Putamen (tissue), 1 donor: ENCODE results near the gene OR4S1.
"Not testable (repeated sequence)": the region's sequence is repeated elsewhere in the genome, so short reads cannot be mapped to it uniquely, and the experiment has no call there.

Experiments
- DNase-seq: peaks from one replicate; pipeline ENCODE4 v3.0.0-alpha.2; 2016; ENCODE audit warnings: low spot score

The OR4S1 gene, protein sequence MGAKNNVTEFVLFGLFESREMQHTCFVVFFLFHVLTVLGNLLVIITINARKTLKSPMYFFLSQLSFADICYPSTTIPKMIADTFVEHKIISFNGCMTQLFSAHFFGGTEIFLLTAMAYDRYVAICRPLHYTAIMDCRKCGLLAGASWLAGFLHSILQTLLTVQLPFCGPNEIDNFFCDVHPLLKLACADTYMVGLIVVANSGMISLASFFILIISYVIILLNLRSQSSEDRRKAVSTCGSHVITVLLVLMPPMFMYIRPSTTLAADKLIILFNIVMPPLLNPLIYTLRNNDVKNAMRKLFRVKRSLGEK

GRCh38 chr11:48305923-48306322 is at the start of gene OR4S1:
OR4S1 (plus strand) TSS chr11:48306223; CDS start chr11:48306223, 0 bp downstream.
- DNase-seq, result no peak

DNA sequence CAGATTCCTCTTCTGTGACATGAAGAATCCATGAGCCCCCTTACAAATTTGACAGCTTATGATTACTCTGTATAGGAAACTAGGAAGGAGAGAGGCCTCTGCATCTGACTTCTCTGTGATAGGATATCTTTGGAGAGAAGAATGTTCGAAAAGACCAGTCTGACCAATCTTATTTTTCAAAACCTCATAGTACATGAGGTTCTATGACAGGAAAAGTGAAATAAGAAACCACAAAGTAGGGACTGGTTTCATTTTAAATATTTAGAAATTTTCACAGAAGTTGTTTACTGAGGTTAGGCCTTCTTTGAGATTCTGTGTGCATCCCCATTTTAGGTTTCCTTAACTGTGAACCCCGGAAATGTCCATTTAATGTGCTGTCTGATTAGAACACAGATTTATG is 44.4 kb upstream of the OR4S1 start:
- DNase-seq, result no peak

DNA sequence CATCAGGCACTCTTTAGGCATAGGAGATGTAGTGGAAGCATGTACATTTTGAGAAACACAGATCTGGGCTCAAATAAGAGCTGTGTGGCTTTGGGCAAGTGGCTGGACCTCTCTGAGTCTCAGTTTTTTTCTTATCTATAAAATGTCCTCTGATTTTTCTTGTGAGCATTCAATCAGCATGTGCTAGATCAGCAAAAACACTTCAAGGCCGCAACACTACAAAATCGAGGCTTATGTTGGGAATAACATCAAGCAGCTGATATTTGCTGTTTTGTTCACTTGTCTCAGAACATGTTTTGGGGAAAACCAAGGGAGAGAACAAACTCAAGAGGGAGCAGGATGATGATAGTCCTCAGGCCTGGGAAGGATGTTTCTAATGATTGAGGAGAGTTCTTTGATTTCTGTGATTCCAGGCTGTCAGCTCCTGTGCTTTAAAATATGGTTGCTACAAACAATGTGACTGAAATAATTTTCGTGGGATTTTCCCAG is 42.6 kb upstream of the OR4S1 start, which contains the start of gene OR4X1:
Gene OR4X1 (plus strand): TSS at position 439 of the 489 bp plus-strand sequence. CDS start 0 bp downstream, at position 439.
- DNase-seq, result no peak

DNA sequence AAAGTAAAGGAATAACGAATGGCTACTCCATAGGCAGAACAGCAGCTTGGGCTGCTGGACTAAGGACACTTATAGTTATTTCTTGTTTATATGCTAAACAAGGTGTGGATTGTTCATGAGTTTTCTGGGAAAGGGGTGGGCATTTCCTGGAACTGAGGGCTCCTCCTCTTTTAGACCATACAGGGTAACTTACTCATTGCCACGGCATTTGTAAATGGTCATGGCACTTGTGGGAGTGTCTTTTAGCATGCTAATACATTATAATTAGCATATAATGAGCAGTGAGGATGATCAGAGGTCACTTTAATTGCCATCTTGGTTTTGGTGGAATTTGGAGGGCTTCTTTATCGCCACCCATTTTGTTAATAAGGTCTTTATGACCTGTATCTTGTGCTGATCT is 35.4 kb upstream of the OR4S1 start:
- DNase-seq, result no peak

DNA sequence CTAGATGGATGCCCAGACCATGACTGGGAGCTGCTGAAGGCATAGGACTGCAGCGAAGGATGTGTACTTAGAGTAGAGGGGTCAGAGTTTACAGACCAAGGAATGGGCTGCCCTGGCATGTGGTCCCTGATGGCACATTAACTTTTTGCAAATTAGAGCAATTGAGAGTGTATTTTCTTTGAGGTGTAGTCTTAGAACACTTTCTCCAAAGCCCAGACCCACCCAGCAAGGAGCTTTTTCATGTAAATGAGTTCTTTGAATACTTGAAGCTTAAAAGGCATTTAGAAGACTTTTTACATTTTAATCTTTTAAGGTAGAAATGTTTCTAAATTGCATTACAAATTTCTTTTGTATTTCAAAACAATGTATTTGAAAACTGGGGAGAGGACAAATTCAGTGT is 33.4 kb upstream of the OR4S1 start:
- no peak for DNase-seq

- peak; percentile 59 for DNase-seq
Measured at GRCh38 chr11:48307760-48308386, 1.9 kb downstream of the OR4S1 start.

DNA sequence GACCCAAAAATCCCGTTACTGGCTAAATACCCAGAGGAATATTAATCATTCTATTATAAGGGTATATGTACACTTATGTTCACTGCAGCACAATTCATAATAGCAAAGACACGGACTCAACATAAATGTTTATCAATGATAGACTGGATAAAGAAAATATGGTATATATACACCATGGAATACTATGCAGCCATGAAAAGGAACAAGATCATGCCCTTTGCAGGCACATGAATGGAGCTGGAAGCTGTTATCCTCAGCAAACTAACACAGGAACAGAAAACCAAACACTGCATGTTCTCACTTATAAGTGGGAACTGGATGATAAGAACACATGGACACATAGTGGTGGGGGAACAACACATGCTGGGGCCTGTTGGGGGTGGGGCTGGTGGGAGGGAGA is 7.6 kb downstream of the OR4S1 start:
- DNase-seq, result not testable (repeated sequence)

- not testable (repeated sequence) for DNase-seq
Measured at GRCh38 chr11:48319813-48320212, 13.8 kb downstream of the OR4S1 start.

DNA sequence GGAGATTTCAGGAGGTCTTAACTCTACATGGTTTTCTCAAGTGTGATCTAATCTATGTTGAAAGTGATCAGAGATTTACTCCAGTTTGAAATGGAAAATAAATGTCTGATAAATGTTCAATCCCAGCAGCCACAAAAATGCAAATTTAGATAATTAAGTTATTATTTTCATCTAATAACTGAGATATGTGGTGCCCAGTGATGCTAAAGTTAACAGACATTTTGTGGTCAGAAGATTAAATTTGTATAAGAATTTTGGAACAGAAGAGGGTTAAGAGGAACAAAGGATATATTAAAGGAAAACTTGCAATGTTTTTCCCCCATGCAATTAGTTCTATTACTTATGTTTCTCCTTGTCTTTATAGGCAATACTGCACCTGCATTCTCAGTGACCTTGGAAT is 18.6 kb downstream of the OR4S1 start, which contains the start of gene OR4C3:
Gene OR4C3 (plus strand): TSS at position 301 of the 400 bp plus-strand sequence. CDS start 102 bp downstream, outside the sequence.
- DNase-seq, result not testable (repeated sequence)

- no peak for DNase-seq
Measured at GRCh38 chr11:48341466-48341865, 35.4 kb downstream of the OR4S1 start.

GRCh38 chr11:48342505-48342904 is 36.5 kb downstream of the OR4S1 start:
- DNase-seq, result not testable (repeated sequence)

GRCh38 chr11:48346286-48346685 is 40.3 kb downstream of the OR4S1 start:
- not testable (repeated sequence) for DNase-seq

DNA sequence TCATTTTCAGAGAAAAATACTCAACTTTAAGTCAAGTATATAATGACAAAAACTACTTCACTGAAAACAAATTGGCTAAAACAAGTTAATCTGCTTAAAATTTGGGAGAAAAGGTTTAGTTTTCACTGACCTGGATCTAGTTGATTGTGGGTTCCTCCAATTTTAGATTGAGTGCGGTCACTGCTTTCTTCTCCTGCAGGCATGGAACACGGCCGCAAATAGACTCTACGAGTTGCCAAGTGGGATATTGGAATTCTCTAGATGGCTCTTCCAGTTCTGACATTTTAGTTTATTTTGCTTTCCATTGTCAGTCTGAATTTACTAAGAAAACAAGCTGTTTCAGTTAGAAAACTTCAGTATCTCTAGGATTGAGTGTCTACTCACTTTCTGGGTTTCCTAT is 48.0 kb downstream of the OR4S1 start:
- no peak for DNase-seq

GRCh38 chr11:48354677-48355076 is 48.7 kb downstream of the OR4S1 start:
- DNase-seq, result no peak
